Measurements from ENCODE around the gene APOL6.

APOL6 gene

GRCh38 chr22:35605369-35605680 is 42.9 kb upstream of the APOL6 start:
- H3K27ac ChIP-seq = no peak overlapping the region
- TF ChIP-seq CTCF (conservative IDR thresholded peaks at IDR 0.05) (no peak), ZFX (IDR thresholded peaks at IDR 0.05) (no peak)

- no peak overlapping the region for H3K27ac ChIP-seq
- TF ChIP-seq CTCF (conservative IDR thresholded peaks at IDR 0.05) (no peak), ZFX (IDR thresholded peaks at IDR 0.05) (no peak)
Observed at GRCh38 chr22:35605851-35606481, 42.3 kb upstream of the APOL6 start.

- no peak overlapping the region for H3K27ac ChIP-seq
- TF ChIP-seq CTCF (conservative IDR thresholded peaks at IDR 0.05) (no peak), ZFX (IDR thresholded peaks at IDR 0.05) (no peak)
Observed at GRCh38 chr22:35606916-35607315, 41.3 kb upstream of the APOL6 start.

GRCh38 chr22:35608088-35608487 is 40.2 kb upstream of the APOL6 start:
- TF ChIP-seq ZFX (IDR thresholded peaks at IDR 0.05) = no peak
- no peak for TF ChIP-seq CTCF (conservative IDR thresholded peaks at IDR 0.05)
- H3K27ac ChIP-seq = no peak overlapping the region

GRCh38 chr22:35609261-35609660 is 39.0 kb upstream of the APOL6 start:
- no peak overlapping the region for H3K27ac ChIP-seq
- no peak for TF ChIP-seq ZFX (IDR thresholded peaks at IDR 0.05)
- no peak for TF ChIP-seq CTCF (conservative IDR thresholded peaks at IDR 0.05)

GRCh38 chr22:35609761-35610160 is 38.5 kb upstream of the APOL6 start:
- TF ChIP-seq CTCF (conservative IDR thresholded peaks at IDR 0.05) (no peak), ZFX (IDR thresholded peaks at IDR 0.05) (no peak)
- H3K27ac ChIP-seq = no peak overlapping the region

GRCh38 chr22:35610741-35611140 is 37.5 kb upstream of the APOL6 start:
- H3K27ac ChIP-seq = peak overlapping the region; percentile 93
- TF ChIP-seq ZFX (IDR thresholded peaks at IDR 0.05) (no peak), CTCF (conservative IDR thresholded peaks at IDR 0.05) (no peak)
